SK-N-SH (cell line): Measurements from ENCODE around the gene CGAS.

Experiments used
- CTCF ChIP-seq: fragments of 200-600 bp; sonication (generic); IDR thresholded peaks from 2 replicates; pipeline ENCODE4 v1.6.1; 2017; ENCODE audit warnings: antibody characterized with exemption, mild to moderate bottlenecking, moderate library complexity
- ELF1 ChIP-seq: IDR thresholded peaks from 2 replicates; pipeline ENCODE4 v1.4.0; 2012
- IRF3 ChIP-seq: fragments of 150-350 bp; IDR thresholded peaks from 2 replicates; pipeline ENCODE4 v1.6.1; 2016; ENCODE audit warnings: mild to moderate bottlenecking, low read depth, low read length
- USF2 ChIP-seq: fragments of 150-350 bp; IDR thresholded peaks from 2 replicates; pipeline ENCODE4 v1.6.1; 2017; ENCODE audit warnings: antibody characterized with exemption, low read length, low read depth, borderline replicate concordance

GRCh38 chr6:73477407-73477806 lies 25.3 kb upstream of the CGAS start:
- no peak for TF ChIP-seq CTCF
- no peak for TF ChIP-seq IRF3
- no peak for TF ChIP-seq USF2
- TF ChIP-seq ELF1 = no peak
